ENCODE results near the gene SEM1.

GRCh38 chr7:96663871-96664445 is 45.7 kb downstream of the SEM1 start:
- no peak for TF ChIP-seq CTCF (IDR thresholded peaks at IDR 0.05)
- TF ChIP-seq ZFX (IDR thresholded peaks at IDR 0.05; ENCODE audit: borderline replicate concordance), result no peak

All from 22Rv1 (cell line).